ENCODE measurements around the gene GRIA3.

DNA sequence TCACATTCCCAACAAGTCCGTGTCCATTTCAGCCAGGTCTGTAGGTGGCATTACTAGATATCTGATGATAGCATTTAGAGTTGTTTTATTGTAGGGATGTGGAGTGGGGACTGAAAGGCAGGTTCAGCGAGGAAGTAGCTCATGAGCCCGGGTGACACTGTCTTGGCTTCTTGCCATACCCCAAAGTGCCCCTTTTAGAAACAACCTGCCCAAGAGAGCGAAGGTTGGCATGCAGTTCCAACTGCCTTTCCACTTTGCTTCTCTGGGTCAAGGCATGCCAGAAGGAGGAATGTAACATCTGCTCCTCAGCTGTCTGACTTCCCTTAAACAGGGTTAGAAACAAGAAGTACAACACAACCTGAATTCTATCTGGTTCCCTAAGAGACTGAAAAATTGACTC, 9.0 kb downstream of the GRIA3 start:
- TF ChIP-seq, protein P1, sequence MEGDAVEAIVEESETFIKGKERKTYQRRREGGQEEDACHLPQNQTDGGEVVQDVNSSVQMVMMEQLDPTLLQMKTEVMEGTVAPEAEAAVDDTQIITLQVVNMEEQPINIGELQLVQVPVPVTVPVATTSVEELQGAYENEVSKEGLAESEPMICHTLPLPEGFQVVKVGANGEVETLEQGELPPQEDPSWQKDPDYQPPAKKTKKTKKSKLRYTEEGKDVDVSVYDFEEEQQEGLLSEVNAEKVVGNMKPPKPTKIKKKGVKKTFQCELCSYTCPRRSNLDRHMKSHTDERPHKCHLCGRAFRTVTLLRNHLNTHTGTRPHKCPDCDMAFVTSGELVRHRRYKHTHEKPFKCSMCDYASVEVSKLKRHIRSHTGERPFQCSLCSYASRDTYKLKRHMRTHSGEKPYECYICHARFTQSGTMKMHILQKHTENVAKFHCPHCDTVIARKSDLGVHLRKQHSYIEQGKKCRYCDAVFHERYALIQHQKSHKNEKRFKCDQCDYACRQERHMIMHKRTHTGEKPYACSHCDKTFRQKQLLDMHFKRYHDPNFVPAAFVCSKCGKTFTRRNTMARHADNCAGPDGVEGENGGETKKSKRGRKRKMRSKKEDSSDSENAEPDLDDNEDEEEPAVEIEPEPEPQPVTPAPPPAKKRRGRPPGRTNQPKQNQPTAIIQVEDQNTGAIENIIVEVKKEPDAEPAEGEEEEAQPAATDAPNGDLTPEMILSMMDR (IDR thresholded peaks at IDR 0.05; ENCODE audit: borderline replicate concordance, extremely low read depth, low read length, poor library complexity, severe bottlenecking): no peak
- TF ChIP-seq EZH2 (IDR thresholded peaks at IDR 0.05; ENCODE audit: borderline replicate concordance, low read depth, low read length, severe bottlenecking): no peak

All from DND-41 (cell line).